CD4-positive, alpha-beta T cell treated with Interleukin-15 for 4 hours (primary cell): ENCODE measurements around the gene DCLK1.

ENCODE experiments used
- DNase-seq: peaks from one replicate; pipeline ENCODE4 v3.0.0-alpha.2; 2020; ENCODE audit warnings: low spot score

The DCLK1 gene

DNA sequence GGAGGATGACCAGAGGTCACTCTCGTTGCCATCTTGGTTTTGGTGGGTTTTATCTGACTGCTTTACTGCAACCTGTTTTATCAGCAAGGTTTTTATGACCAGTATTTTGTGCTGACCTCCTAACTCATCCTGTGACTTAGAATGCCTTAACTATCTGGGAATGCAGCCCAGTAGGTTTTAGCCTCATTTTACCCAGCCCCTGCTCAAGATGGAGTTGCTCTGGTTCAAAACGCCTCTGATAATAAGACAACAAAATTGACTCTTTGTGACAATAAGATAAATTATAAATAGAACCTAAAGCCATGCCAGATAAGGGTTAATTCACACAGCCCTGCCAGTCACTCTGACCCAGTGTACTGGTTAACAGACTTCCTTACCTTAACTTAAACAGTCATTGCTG, 387.0 kb downstream of the DCLK1 start:
- DNase-seq: no peak

DNA sequence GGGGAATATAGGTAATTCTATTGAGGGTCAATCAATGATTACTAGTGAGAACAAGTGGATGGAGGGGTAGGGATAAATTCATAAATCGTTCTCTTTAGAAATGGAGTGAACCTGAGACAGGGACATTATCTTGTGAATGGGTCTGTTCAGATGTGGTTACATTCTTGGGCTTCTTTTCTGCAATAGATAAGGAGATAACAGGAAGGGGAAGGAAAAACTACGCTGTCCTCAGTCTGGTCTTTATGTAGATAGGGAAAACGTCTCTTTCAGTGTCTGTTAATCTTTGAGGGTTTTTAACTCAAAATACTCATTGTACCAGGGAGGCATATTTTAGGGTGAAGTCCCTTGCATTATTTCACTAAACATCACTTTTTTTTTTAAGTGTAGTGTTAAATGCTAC, 388.0 kb downstream of the DCLK1 start:
- DNase-seq: no peak

DNA sequence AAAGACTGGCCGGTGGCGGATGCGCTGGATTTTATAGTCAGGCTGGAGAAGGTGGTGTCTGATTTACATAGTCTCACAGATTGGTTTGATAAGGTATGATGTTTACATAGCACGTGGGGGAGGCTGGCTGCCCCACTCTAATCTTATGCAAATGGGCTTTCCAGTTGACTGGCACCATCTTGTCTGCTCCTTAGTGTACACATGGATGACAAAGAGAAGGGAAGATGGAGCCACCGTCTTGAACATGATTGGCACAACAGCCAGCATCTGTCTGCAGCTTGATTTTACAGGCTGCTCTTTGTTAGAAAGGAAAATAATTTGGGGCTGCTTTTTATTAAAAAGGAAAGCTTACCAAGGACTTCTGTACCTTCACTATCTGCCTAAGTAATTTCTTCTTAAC, 389.5 kb downstream of the DCLK1 start:
- no peak for DNase-seq

DNA sequence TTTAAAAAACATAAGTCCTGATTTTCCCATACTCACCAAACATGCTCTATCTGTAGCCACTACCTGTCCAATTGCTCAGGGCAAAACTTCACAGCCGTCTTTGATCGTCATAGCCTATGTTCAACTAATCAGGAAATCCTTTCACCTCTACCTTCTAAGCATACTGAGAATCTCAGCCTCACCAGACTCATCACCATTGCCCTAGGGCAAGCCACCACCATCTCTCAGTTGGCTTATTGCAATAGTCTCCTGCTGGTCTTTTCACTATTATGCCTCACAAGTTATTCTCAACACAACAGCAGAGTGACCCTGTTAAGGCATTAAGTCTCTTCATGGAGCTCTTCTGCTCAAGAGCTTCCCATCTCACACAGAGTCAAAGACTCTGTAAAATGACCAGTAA, 394.3 kb downstream of the DCLK1 start:
- no peak for DNase-seq

DNA sequence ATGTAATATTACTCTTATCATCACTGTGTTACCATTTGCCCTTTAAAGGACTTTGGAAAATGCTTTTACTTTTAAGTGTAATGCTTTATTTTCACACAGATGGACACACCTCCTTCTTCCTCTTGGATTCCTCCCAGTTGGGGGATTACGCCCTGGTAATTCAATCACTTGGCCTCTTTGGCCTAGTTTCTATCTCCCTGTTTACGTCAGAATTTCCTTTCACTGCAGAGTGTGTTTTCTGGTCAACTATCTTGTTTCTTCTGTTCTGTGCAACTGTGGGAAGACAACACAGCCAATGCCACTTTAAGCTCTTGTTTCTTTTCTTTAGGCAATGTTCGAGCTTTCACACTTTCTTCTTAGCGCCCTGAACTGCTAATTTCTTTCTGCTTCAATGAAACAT, 397.4 kb downstream of the DCLK1 start:
- no peak for DNase-seq

DNA sequence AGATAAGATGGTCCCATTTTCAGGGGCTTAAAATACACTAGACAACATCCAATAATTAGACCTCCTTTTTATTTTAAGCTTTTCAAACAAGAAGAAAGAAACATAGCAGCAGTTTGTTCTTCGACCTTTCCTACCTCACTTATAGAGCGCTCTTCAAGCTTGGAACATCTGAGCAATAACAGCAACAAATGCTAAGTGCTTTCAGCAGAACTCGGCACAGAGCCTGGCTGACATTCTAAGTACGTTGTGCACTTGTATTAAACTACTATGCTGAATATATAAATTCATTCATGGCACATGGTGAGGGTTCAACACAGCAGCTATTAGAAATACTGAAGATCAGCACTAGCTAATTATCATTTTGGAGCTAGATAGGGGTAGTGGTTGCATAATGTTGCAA, 398.6 kb downstream of the DCLK1 start:
- no peak for DNase-seq

DNA sequence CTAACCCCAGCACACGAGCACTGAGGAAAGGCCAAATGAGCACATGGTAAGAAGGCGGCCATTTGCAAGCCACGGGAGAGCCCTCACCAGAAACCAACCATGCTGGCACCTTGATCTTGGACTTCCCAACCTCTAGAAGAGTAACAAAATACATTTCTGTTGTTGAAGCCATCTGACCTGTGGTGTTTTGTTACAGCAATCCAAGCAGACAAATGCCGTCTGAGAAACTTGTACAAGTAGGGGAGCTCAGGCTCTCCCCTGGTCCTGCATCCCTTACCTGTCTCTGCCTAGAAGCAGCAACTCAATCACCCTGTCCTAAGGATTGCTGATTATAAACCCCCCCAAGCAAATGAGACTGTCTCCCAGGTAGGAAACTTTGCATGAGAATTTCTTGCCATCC, 399.7 kb downstream of the DCLK1 start:
- no peak for DNase-seq

DNA sequence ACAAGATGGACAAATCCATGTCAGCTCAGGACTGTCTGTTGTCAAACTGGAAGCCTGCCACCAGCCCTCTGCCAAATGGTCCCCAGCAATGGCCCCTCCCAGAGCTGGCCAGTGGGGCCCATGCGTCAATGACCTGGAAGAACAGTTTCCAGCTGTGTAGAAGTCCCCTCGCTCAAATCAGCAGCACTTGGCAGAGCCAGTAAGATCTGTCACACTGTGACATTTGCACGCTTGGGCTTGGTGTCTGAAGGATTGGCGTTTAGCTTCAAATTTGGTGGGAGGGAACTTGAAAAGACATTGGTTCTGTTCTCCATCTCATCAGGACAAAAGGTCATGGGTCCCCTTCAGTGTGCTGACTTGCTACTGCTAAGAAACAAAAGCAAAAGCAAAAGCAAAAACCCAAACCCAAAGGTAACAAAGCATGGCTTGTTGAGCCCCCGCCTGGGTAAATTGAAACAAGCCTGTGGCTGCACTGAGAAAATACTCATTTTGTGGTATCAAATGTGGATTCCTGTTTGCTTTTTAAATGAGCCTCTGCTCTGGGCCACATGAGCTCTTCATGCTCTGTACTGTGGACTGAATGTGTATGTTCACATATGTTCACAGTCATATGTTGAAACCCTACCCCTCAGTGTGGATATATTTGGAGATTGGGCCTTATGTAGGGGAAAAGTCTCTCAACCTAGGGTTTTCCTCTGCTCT, 401.1 kb downstream of the DCLK1 start:
- no peak for DNase-seq

DNA sequence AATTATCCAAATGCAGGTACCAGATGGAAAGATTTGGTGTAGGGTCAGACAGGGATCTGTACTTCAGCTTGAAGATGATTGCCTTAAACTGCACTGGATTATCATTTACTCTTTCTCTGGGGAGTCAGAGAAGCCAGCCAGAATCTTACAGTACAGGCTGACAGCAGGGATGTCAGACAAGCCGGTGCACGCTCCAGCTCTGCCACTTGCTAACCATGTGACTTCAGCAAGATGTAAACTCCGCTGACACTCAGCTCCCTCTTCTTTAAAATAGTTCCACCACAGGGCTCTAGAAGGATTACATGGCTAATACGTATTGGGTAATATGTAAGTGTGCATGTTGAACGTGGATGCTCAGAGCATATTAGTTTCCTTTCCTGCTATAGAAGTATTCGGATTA, 403.3 kb downstream of the DCLK1 start:
- DNase-seq: no peak

DNA sequence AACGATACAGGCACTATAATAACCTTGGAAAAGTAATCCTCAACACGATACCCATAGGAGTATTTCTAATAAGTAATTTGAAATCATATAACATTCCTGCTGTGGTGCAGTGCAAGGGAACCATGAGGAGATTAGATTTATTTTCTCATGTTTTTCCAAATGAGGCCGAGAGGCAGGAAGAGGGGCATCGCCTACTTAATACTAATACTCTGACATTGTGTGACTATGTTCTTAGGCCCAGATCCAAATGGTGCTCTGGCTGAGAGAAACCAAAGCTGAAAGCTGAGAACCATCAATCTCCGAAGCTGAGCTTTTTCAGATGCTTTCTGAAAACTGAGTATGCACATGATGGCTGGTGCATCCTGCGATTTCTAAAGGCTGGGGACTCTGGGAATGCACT, 406.7 kb downstream of the DCLK1 start:
- DNase-seq: no peak

DNA sequence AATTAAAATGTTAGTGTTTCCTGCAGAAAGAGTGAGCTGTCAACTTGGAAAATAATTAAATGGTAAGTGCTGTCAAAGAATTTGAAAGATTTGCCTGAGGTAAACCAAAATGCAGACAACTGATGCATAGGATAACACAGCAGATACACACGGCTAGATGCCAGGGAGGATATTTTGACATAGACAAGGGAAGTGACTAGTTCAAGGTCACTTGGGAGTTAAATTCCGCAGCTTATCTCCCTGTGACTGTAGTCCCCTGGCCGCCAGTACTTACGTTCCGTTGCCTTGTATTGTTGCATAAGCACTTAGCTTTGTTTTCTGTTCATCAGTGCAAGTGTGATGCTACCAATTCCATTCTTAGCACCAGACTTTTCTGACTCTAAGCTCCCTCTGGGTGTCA, 407.4 kb downstream of the DCLK1 start:
- DNase-seq: no peak

DNA sequence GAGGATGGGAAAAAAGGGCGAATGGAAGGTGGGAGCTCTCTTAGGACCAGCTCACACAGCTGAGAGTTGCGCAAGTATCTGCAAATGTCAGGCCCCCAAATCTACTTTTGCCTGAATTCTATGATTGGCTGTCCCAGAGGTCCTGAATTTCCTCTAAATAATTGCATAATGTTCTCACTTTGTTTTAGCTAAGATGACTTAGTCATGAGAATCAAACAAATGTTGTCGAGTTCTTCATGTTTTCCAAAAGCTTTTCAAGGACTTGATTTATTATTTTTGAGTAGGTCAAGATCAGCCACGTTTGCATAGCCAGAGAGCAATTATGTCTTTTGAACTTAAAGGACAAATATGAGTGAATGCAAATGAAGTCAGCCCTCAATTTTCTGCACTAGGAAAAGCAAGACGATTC, 408.1 kb downstream of the DCLK1 start:
- DNase-seq: no peak

DNA sequence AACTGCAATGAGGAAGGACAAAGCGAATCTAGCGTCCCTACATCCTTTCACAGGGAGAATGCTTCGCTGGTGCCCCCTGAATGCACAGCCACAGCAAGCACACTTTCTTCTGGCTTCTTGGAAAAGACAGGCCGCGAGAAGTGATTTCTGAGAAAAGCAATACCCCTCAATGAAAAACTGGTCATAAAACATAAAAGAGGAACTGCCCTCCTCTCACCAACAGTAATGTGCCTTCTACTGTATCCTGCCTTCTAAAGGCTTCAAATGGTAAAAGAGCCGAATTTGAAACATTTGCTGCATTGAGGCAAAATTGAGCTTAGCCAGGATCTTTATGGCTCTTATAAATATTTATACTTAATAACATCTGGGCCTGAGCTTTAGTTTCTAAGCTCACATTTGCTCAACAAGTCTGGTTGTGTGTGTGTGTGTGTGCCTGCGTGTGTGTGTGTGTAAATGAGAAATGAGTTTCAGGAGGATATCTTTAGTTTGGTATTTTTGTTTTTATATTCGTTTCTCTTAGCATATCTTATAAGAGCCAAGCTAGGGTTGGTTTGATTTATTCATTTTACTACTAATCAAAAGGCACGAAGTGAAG, 408.6 kb downstream of the DCLK1 start:
- DNase-seq: no peak

DNA sequence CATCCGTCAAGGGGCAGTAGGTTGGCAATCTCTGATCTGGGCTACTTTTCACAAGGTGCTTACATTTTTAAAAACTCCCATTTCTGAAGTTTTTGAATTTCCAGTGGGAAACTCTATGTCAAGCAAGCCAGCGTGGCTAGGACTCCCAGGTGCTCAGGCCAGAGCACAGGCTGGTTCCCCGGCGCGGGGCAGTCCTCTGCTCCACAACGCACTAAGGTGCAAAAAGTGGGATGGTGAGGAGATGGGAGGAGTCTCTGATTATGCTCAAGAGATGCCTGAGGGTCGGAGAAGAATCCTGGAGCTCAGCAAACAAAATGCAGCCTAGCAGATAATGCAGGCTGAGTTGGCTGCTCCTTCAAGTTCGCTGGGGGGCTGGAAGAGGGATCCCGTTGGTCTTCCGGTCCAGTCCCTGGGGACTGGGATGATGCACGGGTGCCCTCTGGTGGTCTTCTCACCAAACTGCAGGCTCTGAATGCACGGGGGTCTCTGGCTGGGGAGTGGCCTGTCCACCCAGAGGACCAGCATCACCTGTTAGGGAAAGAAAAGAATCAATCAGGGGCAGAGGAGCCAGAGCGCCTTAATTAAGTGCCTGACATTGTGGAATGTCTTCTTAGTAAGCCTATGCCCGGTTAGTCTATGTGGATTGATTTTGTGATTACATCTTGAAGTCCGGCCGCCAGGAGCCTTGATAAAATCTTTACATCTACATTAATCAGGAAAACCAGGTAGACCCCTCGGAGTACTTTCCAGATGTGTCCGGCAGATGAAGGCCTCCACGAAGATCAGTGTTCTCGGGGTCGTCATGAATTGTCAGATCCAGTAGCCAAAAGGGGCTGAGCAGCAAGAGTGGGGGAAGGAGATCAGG, 410.3 kb downstream of the DCLK1 start:
- peak; percentile 16 for DNase-seq

DNA sequence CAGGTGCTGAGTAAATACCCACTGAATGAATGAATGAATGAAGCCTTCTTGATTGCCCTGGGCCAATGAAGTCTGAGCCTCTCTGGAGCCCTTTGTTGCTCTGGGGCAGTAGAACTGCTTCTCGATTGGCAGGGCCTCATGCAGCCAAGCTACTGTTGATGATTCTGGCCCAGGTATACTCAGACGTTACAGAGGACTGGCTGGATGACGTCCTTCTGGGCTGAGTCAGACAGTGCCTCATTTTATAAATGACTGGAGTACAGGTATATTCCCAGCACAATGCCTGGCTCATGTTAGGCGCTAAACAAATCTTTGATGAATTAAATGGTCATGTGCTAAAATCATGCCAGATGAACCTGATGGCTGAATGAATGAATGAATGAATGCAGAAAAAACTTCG, 410.9 kb downstream of the DCLK1 start:
- DNase-seq: no peak
